Natural killer cell treated with Interleukin-12 subunit alpha and Interleukin-12 subunit beta and Interleukin-15 and Interleukin-18, amount 100 ng/mL, for 72 hours (primary cell): ENCODE data around the gene KIF26A. TPM values are rescaled to one million over a fixed set of nuclear protein-coding genes. Genes with fewer than 3 reads are reported as not detected.

Source experiments
- ATAC-seq, 2 donors: fragments of 150-1000 bp; cut with Tn5 transposase in 1 of 2; sonication (Bioruptor Pico), chemical (Tn5 transposase) in 1 of 2; 2 replicates each; pipeline ENCODE4 v1.10.0; 2021
- DNase-seq: peaks from one replicate; pipeline ENCODE4 v3.0.0; 2022; ENCODE audit warnings: low spot score
- H3K27ac Mint-ChIP-seq, 2 donors: 1 replicate in 1 of 2; 2 replicates in 1 of 2; pipeline ENCODE4 v1.8.0; 2022; ENCODE audit warnings: mixed read lengths in 2 of 2, mild to moderate bottlenecking in 1 of 2, moderate library complexity in 1 of 2
- H3K27me3 Mint-ChIP-seq, 2 donors: 1 replicate in 1 of 2; 2 replicates in 1 of 2; pipeline ENCODE4 v1.8.0; 2022; ENCODE audit warnings: mixed read lengths in 2 of 2
- H3K36me3 Mint-ChIP-seq: one replicate; pipeline ENCODE4 v1.8.0; 2022; ENCODE audit warnings: mixed read lengths
- H3K4me1 Mint-ChIP-seq, 2 donors: 1 replicate in 1 of 2; 2 replicates in 1 of 2; pipeline ENCODE4 v1.8.0; 2022; ENCODE audit warnings: low read depth in 2 of 2, mixed read lengths in 2 of 2, mild to moderate bottlenecking in 1 of 2
- H3K4me3 Mint-ChIP-seq: one replicate; pipeline ENCODE4 v1.8.0; 2022; ENCODE audit warnings: mixed read lengths
- H3K9me3 Mint-ChIP-seq: 2 replicates; pipeline ENCODE4 v1.8.0; 2022; ENCODE audit warnings: mixed read lengths
- total RNA-seq, 2 donors: library from RNA; stranded (reverse); gene quantifications; one replicate each; pipeline ENCODE4 v1.2.3, GENCODE V29; 2022

KIF26A gene
- total RNA-seq, 2 donors from 2014 or later, result not detected

DNA sequence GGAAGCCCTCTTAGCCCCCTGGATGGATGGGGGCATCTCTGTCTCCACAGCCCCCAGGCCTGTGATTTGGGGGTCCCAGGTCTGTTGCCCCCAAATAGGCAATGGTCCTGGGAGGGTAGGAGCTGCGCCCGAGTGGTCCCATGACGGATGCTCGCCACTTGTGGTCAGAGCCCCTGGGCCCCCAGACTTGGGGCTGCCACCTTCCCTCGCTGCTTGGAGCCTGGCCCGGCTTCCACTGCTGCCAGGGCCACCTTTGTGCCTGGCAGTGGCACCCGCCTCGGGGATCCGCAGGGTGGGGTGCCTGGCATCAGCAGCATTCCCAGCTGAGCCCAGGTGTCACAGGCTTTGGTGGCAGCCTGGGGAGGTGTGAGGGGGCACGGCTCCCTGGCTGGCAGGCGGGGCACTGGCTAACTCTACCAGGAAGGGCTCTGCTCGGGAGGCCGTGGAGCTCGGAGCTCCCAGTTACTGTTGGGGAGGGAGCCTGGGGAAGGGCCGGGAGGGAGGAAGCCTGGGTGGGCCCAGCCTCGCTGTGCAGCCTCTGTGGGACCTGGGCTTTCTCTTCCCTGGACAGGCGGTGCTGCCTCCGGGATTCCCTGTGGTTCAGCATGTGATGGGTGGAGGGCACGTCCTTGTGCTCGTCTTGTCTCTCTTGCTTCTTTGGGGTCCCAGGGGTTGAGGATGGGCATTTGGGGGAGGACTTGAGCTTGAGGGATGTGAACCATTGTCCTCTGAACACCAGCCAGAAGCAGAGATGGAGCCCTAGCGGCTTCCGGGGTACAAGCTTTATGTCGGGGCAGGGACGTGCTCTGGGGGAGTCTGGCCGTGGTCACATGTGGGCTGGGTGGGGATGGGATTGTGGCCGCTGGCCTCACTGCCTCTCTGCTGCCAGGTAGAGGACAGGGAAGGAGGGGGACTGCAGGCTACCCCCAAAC is 5.4 kb downstream of the KIF26A start:
- peaks cover 0 to 2% of the 10 kb centered on the region in 2 donors for H3K27me3 Mint-ChIP-seq
- no peak overlapping the region for H3K4me3 Mint-ChIP-seq
- no peaks in the 10 kb centered on the region for H3K36me3 Mint-ChIP-seq
- ATAC-seq (no peak), DNase-seq (peak; percentile 60)
- H3K4me1 Mint-ChIP-seq, result no peaks in the 10 kb centered on the region
- H3K27ac Mint-ChIP-seq, result no peak overlapping the region
- H3K9me3 Mint-ChIP-seq, result no peaks in the 10 kb centered on the region

DNA sequence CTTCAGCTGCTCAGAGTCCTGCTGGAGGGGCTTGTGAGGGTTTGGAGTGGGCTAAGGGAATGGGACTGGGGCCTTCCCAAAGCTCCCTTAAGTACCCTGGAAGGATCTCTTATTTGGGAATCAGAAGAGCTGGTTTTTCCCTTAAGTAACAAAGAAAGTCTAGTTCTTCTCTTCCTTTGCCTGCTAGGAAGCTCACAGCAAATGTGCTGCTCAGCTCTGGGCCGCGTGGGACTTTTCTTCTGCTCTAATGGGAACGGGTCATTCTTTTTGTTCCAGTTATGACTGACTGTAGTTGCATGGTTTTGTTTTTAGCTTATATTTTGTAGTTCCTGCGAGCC is 6.0 kb downstream of the KIF26A start:
- Mint-ChIP-seq H3K9me3 (no peaks in the 10 kb centered on the region), H3K36me3 (no peaks in the 10 kb centered on the region), H3K4me3 (no peak overlapping the region), H3K4me1 (no peaks in the 10 kb centered on the region), H3K27ac (no peak overlapping the region), H3K27me3 (peaks cover 0 to under 1% of the 10 kb centered on the region in 2 donors)
- DNase-seq (no peak), ATAC-seq (no peak)

DNA sequence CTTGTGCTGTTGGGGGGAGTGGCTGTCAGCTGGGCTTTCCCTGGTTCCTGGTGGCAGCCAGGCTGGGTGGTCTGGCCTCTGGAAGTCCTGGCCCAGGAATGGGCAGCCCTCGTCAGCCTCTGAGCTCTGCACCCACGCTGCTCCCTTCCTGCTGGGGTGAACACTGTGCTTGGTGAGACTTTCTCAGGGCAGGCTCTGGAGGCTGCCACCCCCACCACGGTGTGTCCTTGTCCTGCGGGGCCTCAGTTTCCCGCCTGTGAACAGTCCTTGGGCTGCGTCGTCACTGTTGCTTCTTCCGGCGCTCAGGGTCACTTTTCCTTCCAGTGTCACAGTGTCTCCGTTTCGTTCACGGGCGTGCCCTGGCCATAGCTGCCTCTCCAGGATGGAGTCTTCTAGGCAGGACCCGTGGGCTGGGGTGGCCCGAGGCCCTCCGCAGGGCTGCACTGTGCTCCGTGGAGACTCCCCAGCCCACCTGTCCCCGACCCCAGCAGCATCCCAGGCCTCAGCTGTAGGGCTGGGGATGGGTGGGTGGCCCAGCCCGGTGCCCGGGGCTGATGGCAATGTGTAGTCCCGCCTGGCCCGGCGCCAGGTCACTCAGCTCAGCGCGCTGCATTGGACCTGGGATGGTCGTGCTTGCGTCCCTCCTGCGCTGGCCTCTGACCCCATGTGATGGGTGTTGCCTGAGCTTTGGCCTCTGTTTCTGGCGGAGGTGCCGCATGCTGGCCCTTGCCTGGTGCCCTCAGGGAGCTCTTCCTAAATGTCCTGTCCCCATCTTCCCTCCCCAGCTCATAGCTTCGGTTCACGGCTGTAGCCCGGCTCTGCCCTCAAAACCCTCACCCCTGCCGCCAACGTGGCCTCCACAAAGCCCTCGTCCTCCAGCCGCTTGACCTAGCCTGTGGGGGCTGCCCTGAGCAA is 6.8 kb downstream of the KIF26A start:
- DNase-seq, result peak; percentile 39
- no peak overlapping the region for H3K27ac Mint-ChIP-seq

GRCh38 chr14:104145826-104146601 is 7.6 kb downstream of the KIF26A start:
- no peak for ATAC-seq

More for the DNA sequence above, 6.8 kb downstream of the KIF26A start:
- Mint-ChIP-seq H3K36me3 (no peaks in the 10 kb centered on the region), H3K4me1 (no peaks in the 10 kb centered on the region), H3K27me3 (no peaks in the 10 kb centered on the region), H3K9me3 (no peaks in the 10 kb centered on the region), H3K4me3 (no peak overlapping the region)
- ATAC-seq, result no peak

DNA sequence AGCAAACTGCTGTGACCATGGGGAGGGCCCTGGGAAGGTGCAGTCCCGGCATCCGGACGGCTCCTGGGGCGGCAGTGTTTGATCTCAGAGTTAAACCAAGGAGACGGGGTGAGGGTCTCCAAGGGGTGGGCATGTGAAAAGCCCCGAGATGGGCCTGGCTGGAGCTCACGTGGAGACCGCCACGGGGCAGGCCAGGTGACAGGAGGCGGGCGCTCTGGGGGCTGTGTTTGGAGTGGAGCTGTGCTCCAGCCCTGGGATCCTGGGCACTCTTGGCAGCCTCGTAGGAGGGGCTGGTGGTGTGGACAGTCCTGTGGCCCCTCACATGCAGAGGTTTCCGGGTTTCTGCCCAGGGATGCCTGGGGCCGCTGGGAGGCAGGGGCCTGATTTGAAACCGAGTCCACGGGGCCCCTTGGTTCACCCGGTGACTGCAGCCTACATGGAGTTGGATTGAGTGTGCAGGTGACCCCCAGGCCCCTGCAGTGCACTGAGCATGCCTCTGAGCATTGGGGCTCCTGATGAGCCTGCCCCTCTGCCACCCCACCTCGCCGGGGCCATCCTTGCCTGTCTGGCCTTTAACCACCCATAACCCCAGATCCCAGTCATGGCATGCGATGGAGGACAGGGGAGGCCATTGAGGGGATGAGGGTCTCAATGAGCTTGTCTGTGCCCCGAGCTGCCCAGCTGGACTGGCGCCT is 8.4 kb downstream of the KIF26A start:
- H3K4me3 Mint-ChIP-seq, result no peak overlapping the region
- H3K4me1 Mint-ChIP-seq, result no peaks in the 10 kb centered on the region
- no peaks in the 10 kb centered on the region for H3K36me3 Mint-ChIP-seq
- ATAC-seq (no peak), DNase-seq (peak; percentile 60)
- H3K27me3 Mint-ChIP-seq, result no peaks in the 10 kb centered on the region
- no peaks in the 10 kb centered on the region for H3K9me3 Mint-ChIP-seq
- H3K27ac Mint-ChIP-seq, result no peak overlapping the region

More at GRCh38 chr14:104145826-104146601, 7.6 kb downstream of the KIF26A start:
- H3K9me3 Mint-ChIP-seq, result no peaks in the 10 kb centered on the region
- DNase-seq, result peak; percentile 56
- no peak overlapping the region for H3K27ac Mint-ChIP-seq
- H3K36me3 Mint-ChIP-seq, result no peaks in the 10 kb centered on the region
- no peaks in the 10 kb centered on the region for H3K4me1 Mint-ChIP-seq
- no peaks in the 10 kb centered on the region for H3K27me3 Mint-ChIP-seq
- no peak overlapping the region for H3K4me3 Mint-ChIP-seq

GRCh38 chr14:104147346-104148125 is 9.1 kb downstream of the KIF26A start:
- no peak for ATAC-seq

DNA sequence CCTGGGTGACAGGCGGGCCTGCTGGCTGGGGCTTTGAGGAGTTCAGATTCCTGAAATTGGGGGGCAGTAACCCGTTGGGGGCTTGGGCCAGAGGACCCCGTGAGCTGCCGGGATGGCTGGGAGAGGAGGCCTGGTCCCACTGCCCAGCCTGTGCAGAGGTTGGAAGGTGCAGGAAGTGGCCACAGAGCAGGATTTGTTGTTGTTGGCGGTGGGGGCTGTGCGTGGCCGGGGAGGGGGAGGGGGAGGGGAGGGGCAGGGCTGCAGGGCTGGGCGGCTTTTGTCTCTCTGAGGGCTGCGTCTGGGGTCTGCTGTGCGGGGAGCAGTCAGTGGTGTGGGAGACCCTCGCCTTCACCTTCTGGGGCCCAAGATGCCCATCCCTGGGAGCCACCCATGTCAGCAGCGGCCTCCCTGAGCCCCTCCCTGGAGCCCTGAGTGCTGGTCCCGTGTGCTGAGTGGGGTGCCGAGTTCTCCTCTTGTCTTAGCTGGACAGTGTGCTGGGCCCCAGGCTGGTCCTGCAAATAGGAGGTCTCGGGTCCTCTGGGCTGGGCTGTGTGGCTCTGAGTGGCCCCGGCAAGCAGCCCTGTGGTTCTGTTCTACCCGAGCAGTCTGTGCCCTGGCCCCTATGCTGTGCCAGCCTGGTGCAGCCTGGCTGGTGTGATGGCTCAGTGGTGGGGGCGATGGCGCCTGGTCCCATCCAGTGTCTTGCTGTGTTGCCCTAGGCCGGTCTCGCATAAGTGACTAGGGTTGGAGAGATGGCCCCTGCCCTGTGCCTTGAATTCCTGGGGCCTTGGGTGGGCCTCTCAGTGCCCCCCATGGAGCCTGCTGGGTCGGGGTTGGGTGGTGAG is 10.3 kb downstream of the KIF26A start:
- no peaks in the 10 kb centered on the region for H3K27me3 Mint-ChIP-seq
- ATAC-seq, result no peak
- no peak overlapping the region for H3K4me3 Mint-ChIP-seq
- H3K9me3 Mint-ChIP-seq, result no peaks in the 10 kb centered on the region
- no peak for DNase-seq
- no peak overlapping the region for H3K27ac Mint-ChIP-seq
- H3K36me3 Mint-ChIP-seq, result no peaks in the 10 kb centered on the region
- H3K4me1 Mint-ChIP-seq, result no peaks in the 10 kb centered on the region

More at GRCh38 chr14:104147346-104148125, 9.1 kb downstream of the KIF26A start:
- Mint-ChIP-seq H3K36me3 (no peaks in the 10 kb centered on the region), H3K27me3 (no peaks in the 10 kb centered on the region), H3K9me3 (no peaks in the 10 kb centered on the region), H3K4me1 (no peaks in the 10 kb centered on the region), H3K27ac (no peak overlapping the region), H3K4me3 (no peak overlapping the region)
- peak; percentile 51 for DNase-seq

GRCh38 chr14:104149278-104149595 is 10.8 kb downstream of the KIF26A start:
- H3K27ac Mint-ChIP-seq, result no peak overlapping the region
- no peaks in the 10 kb centered on the region for H3K27me3 Mint-ChIP-seq
- no peaks in the 10 kb centered on the region for H3K36me3 Mint-ChIP-seq
- no peak for DNase-seq
- ATAC-seq, result no peak
- no peaks in the 10 kb centered on the region for H3K4me1 Mint-ChIP-seq
- H3K9me3 Mint-ChIP-seq, result no peaks in the 10 kb centered on the region
- H3K4me3 Mint-ChIP-seq, result no peak overlapping the region

DNA sequence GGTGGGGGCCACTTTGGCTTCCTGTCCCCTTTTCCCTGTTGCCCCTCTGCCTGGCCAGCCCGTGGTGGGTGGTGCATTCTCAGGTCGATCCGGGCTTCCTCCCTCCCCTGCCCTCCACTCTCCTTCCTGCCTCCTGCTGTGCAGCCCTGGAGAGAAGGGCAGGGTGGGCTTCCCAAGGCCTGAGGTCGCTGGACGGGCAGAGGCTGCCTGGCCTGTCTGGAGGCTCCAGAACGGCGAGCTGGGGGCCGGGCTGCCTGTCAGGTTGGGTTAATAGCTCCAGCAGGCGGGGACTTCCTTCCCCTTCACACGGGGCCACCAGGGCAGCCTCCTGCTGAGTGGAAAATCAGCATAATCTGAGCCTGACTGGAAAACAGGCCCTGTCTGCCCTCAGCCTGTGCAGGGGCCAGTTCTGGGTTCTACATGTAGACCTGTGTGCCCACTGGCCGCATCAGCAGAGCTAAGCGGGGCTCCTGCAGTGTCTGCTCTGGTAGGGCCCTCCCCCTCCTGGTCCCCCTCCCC is 11.3 kb downstream of the KIF26A start:
- H3K27me3 Mint-ChIP-seq, result no peaks in the 10 kb centered on the region
- no peaks in the 10 kb centered on the region for H3K9me3 Mint-ChIP-seq
- no peaks in the 10 kb centered on the region for H3K4me1 Mint-ChIP-seq
- DNase-seq, result no peak
- no peak overlapping the region for H3K4me3 Mint-ChIP-seq
- no peak for ATAC-seq
- H3K27ac Mint-ChIP-seq, result no peak overlapping the region
- H3K36me3 Mint-ChIP-seq, result no peaks in the 10 kb centered on the region

DNA sequence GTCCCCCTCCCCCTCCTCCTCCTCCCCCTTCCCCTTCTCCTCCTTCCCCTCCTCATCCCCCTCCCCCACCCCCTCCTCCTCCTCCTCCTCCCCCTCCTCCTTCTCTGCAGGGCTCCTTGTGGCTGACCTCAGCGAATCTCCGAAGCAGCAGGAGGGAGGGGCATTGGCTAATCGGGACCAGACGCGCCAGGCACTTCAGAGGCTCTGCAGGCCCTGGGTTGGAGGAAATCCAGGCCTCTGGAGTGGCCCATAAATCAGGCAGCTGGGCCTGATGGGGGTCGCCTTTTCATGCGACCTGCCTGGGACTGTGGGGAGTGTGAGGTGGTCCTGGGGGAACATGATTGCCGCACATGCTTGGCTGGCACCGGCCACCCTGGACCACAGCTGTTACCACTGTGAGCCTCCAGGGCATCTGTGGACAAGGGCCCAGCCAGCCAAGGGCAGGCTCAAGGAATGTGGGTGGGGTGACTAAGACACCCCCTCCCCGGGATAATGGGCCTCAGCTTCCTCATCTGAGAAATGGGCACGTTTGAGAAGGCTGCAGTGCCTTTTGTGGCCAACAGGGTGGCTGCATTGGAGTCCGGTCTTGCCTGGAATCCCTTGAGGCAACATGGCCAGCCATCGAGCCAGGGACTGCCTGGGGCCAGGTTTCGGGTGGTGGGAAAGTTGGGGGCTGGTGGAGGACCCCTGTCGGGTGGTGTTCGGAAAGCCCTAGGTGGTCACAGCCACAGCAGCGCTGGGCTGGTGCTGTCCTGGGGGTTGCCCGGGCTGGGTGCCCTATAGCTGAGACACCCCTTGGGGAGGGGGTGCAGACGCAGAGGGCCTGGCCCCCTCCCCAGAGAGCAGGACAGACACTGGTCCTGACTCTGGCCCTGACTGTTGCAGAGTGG is 12.0 kb downstream of the KIF26A start:
- no peaks in the 10 kb centered on the region for H3K9me3 Mint-ChIP-seq
- H3K27me3 Mint-ChIP-seq, result no peaks in the 10 kb centered on the region
- no peaks in the 10 kb centered on the region for H3K36me3 Mint-ChIP-seq
- H3K4me1 Mint-ChIP-seq, result no peaks in the 10 kb centered on the region
- ATAC-seq (no peak), DNase-seq (no peak)
- no peak overlapping the region for H3K27ac Mint-ChIP-seq
- H3K4me3 Mint-ChIP-seq, result no peak overlapping the region

- Mint-ChIP-seq H3K27me3 (no peaks in the 10 kb centered on the region), H3K4me1 (no peaks in the 10 kb centered on the region)
Observed at GRCh38 chr14:104151026-104151381, 12.6 kb downstream of the KIF26A start.

More at GRCh38 chr14:104151026-104151381, 12.6 kb downstream of the KIF26A start:
- no peak for DNase-seq
- Mint-ChIP-seq H3K27ac (no peak overlapping the region), H3K9me3 (no peaks in the 10 kb centered on the region), H3K36me3 (no peaks in the 10 kb centered on the region), H3K4me3 (no peak overlapping the region)
- no peak for ATAC-seq
